ENCODE data around the gene KRT28.
"Not testable (repeated sequence)": the region's sequence is repeated elsewhere in the genome, so short reads cannot be mapped to it uniquely, and the experiment has no call there.

The KRT28 gene

GRCh38 chr17:40750391-40750790 is 49.4 kb downstream of the KRT28 start:
- no peak for TF ChIP-seq CTCF (IDR thresholded peaks at IDR 0.05; ENCODE audit: low read depth, low read length)
- no peaks in the 10 kb centered on the region for H3K36me3 ChIP-seq
- no peaks in the 10 kb centered on the region for H3K4me1 ChIP-seq
- H3K4me3 ChIP-seq (ENCODE audit: low read depth, low read length), result no peak overlapping the region
- DNase-seq, result no peak
- peaks cover 35% of the 10 kb centered on the region for H3K27me3 ChIP-seq
- no peaks in the 10 kb centered on the region for H3K9me3 ChIP-seq

- H3K4me3 ChIP-seq (ENCODE audit: low read depth, low read length); DNase-seq; H3K4me1 ChIP-seq; H3K36me3 ChIP-seq; H3K9me3 ChIP-seq: not testable (repeated sequence)
- H3K27me3 ChIP-seq, result peaks cover 30% of the 10 kb centered on the region
Observed at GRCh38 chr17:40748666-40749065, 51.1 kb downstream of the KRT28 start.
